GM12864 (cell line): ENCODE results near the gene GALNT7.

Experiments used
- DNase-seq: peaks from one replicate; pipeline ENCODE4 v3.0.0-alpha.2; 2011; ENCODE audit warnings: low read depth
- H3K4me3 ChIP-seq: 2 replicates; pipeline ENCODE4 v1.5.1; 2011; ENCODE audit warnings: mild to moderate bottlenecking, low read depth, low read length, control low read depth
- TF ChIP-seq, protein P1 (sequence below): IDR thresholded peaks from 2 replicates; pipeline ENCODE4 v1.5.1; 2011; ENCODE audit warnings: low read depth, mild to moderate bottlenecking, moderate library complexity, low read length, control low read depth, inconsistent platforms; ENCODE audit errors: missing control alignments

GALNT7 gene

DNA sequence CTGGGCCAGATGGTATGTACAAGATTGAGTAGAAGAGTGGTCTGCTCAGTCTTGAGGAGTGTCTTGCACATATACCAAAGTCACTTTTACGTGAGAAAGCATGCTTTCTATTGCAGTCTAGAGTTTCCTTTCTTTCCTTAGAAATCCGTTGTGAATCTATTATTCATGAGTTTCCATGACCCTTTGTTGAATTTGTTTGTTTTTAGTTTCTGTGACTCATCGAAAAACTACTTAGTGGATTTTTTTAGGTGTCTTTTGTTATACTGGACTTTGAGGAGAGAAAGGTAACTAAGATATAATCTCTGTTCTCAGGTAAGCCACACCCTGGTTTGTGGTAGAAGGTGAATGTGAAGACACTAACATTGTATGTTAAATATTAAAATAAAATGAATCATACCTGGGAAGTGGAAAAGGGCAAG is 23.0 kb downstream of the GALNT7 start:
- DNase-seq: no peak
- H3K4me3 ChIP-seq: no peak overlapping the region
- TF ChIP-seq, protein P1, sequence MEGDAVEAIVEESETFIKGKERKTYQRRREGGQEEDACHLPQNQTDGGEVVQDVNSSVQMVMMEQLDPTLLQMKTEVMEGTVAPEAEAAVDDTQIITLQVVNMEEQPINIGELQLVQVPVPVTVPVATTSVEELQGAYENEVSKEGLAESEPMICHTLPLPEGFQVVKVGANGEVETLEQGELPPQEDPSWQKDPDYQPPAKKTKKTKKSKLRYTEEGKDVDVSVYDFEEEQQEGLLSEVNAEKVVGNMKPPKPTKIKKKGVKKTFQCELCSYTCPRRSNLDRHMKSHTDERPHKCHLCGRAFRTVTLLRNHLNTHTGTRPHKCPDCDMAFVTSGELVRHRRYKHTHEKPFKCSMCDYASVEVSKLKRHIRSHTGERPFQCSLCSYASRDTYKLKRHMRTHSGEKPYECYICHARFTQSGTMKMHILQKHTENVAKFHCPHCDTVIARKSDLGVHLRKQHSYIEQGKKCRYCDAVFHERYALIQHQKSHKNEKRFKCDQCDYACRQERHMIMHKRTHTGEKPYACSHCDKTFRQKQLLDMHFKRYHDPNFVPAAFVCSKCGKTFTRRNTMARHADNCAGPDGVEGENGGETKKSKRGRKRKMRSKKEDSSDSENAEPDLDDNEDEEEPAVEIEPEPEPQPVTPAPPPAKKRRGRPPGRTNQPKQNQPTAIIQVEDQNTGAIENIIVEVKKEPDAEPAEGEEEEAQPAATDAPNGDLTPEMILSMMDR: no peak

DNA sequence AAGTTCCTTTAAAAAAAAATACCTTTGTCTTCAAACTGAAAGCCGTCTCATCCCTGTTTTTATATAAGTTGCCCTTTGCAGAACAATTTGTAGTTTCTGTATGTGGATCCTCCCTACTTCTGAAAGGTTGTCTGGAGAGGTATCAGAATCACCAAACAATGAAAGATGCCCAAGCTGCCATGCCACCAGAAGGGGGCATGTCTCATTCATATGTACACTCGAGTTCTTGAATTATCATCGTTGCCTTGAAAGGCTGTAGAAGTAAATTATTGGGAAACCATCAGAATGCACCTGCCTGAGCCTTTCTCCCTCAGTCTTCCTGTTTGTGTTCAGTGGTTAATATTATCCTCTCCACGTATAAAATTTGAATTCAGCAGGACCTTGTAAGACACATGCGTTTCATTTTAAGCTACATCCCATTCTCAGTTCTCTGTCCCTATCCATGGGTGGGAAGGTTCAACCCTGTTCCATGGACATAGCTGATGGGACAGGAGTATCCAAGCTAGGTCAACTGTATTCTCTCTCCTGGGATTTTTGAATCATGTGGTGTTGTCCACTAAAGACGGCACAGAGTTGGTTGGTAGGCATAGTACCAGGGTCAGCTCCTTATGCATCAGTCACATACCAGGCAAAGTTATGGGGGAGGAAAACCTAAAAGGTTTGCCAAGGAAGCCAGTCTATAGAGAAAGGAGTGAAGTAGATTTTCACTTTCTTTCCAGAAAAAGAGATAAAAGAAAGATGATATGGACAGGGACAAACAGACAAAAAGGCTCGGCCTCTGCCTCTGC is 24.0 kb downstream of the GALNT7 start:
- TF ChIP-seq, protein P1: peak; percentile 12
- DNase-seq: no peak
- no peak overlapping the region for H3K4me3 ChIP-seq

DNA sequence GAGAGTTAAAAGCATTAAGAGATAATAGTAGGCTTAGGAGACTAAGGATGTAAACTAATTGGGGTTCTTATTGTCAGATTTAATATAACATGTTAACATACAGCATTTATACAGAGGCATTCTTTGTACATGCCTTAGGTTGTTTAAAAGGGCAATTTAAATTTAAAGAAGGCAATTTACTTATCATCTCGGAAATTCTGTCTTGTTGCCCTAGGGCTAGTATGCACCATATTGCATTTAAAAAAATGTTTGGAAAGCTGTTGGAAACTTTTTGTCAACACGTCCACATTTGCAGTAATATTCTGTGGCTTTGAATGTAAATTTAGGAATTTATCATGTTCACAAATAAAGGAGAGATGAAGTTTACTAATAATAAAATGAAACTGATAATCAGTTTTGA is 25.5 kb downstream of the GALNT7 start:
- H3K4me3 ChIP-seq: no peak overlapping the region
- DNase-seq: no peak
- TF ChIP-seq, protein P1: no peak

DNA sequence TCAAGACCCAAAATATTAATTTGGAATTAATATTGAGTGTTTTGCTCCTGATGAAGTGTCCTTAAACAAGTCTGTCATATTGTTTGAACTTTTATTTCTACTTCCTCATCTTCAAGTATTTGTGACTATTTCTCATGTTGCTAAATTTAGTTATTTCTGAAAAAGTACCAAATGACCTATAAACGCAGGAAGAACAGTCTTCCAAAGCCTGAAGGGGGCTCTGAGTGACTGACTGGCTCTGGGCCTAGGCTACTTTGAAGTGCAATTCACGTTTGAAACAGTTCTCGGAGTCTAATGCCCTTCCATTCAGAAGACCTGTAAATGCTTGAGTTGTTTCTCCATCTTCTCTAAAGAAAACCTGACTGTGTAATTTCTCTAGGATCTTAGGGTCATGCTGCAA is 26.5 kb downstream of the GALNT7 start:
- H3K4me3 ChIP-seq: no peak overlapping the region
- no peak for DNase-seq
- TF ChIP-seq, protein P1: no peak

DNA sequence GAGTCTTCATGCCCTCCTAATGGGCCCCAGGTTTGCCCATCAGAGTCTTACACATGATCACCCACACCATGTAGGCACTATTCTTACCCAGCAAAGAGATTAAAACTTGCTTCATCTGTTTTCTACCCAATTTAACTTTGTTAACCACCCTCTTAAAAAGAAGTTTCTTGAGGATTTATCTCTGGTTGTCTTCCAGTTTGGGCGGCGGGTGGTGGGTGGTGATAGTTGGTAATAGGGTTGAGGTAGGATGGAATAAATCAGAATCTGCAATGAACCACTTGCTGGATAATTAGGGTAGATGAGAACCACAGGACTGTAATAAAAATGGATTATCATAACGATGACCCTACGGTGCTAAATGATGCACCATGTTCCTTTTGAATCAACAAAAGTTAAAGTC is 30.9 kb downstream of the GALNT7 start:
- TF ChIP-seq, protein P1: no peak
- no peak overlapping the region for H3K4me3 ChIP-seq
- no peak for DNase-seq

DNA sequence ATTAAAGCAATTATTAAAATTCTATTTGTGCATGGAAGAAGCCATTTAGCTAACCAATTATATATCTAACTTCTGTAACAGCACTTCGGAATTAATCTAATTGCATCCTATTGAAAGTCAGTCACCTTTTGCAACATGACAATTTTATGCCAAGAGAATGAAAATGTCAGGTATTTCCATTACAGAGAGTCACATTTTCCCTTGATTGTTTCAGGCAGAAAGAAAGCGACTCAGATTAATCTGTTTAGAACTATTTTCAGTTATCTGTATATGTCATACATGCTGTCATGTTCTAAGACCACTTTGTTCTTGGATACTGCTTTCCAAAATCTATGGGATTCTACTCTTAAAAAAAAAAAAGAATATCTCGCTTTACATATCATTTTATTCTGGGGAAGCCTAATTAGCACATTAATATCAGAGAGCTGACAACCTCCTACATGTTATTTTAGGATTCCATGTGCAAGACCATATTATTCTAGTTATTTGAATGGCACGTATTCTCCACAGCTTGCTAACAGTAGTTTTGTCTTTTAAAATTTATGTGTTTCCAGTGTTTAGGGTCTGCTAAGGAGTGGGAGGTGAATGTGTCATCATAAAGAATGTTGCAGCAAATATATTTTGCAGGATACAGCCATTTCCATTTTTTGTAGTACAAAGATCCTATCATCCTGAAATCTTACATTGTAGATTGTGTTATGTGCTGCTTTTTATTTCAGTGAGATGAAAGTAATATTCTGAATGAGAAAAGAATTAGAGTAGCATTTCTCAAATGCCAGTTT is 31.7 kb downstream of the GALNT7 start:
- H3K4me3 ChIP-seq: no peak overlapping the region
- DNase-seq: no peak
- TF ChIP-seq, protein P1: no peak
